ENCODE measurements around the gene CHD3.
"Not testable (repeated sequence)": the region's sequence is repeated elsewhere in the genome, so short reads cannot be mapped to it uniquely, and the experiment has no call there.

CHD3 gene

DNA sequence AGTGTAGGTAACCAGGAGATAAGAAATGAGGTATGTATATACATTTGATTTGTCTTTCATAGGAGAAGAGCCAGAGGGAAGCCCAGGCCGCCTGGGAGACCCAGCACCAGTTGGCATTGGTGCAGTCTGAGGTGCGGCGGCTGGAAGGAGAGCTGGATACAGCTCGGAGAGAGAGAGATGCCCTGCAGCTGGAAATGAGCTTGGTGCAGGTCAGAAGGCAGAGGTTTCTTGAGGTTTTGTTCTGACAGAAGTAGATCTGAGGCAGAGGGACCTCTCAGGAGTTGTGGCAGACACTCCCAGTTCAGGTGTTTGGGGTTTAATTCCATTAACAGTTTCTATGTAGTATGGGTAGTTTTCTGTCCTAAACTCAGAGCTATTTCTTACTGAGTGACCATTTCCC, 51.4 kb downstream of the CHD3 start:
- no peak for DNase-seq

DNA sequence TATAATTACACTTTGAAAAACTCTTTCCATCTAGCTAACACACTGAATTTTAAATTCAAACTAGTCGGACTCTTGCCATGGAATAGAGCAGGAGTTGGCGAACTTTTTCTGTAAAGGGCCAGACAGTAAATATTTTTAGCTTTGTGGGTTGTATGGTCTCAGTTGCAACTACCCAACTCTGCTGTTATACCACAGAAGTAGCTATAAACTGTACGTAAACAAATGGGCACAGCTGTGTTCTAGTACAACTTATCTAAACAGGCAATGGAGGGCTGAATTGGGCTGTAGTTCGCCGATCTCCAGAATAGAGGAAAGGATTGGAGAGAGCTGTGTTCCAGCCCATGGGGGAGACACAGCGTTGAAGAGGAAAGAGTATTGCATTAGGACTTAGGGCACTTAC, 52.2 kb downstream of the CHD3 start:
- DNase-seq = no peak

DNA sequence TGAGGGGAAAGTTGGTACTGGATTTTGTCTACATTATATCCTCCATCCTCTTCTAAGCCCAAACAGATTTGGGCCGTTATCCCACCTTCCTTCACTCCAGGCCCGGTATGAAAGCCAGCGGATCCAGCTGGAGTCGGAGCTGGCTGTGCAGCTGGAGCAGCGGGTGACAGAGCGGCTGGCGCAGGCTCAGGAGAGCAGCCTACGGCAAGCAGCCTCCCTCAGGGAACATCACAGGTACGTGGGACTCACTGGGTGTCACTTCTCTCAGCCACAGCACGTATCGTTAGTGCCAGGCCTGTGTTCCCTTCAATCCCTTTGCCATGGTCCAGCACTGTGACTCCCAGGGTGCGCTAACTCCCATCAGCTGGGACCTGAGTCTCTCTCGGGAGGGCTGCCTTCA, 54.7 kb downstream of the CHD3 start:
- DNase-seq = no peak

DNA sequence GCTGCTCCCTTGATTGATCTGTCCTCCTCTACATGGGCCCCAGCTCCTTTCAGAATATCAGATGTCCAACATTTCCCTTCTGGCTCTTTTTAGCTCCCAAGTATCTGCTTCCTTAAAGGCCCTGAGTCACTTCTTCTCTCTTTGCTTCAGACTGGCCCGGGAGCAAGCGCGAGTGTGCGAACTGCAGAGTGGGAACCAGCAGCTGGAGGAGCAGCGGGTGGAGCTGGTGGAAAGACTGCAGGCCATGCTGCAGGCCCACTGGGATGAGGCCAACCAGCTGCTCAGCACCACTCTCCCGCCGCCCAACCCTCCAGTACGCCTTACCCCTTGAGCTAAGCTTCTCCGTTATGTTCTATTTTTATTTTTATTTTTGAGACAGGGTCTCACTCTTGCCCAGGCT, 55.7 kb downstream of the CHD3 start:
- DNase-seq = no peak

DNA sequence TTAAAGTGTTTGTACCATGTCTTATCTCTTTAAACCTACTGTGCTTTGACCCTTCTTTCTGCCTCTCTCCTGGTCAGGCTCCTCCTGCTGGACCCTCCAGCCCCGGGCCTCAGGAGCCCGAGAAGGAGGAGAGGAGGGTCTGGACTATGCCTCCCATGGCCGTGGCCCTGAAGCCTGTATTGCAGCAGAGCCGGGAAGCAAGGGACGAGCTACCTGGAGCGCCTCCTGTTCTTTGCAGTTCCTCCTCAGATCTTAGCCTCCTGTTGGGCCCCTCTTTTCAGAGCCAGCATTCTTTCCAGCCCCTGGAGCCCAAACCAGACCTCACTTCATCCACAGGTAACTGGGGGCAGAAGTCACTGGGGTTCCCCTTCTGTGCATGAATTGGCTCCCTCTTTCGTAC, 57.1 kb downstream of the CHD3 start:
- DNase-seq = no peak

DNA sequence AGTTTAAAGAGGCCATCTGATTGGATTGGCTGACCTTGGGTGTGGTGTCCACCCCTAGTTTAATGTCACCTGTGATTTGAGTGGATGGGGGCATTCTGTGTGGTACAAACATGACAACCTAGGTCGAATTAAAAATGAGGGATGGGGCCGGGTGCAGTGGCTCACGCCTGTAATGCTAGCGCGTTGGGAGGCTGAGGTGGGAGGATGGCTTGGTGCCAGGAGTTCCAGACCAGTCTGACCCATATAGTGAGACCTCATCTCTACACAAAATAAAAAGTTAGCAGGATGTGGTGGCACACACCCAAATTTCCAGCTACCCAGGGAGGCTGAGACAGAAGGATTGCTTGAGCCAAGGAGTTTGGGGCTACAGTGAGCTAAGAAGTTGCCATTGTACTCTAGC, 57.9 kb downstream of the CHD3 start:
- DNase-seq = no peak

DNA sequence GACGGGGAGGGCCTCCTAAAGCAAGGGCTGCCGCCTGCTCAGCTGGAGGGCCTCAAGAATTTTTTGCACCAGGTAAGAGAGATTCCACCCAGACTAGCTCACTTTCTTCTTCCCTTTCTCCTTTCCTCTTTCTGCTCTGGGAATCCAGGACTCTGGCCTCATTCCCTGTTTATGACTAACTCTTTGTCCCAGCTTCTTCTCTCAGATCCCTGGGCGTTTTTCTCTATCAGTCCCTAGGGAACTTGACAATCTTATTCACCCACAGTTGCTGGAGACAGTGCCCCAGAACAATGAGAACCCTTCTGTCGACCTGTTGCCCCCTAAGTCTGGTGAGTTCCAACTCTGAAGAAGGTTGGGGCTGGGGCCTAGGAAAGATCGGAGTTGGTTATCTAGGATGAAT, 59.1 kb downstream of the CHD3 start:
- DNase-seq = no peak

DNA sequence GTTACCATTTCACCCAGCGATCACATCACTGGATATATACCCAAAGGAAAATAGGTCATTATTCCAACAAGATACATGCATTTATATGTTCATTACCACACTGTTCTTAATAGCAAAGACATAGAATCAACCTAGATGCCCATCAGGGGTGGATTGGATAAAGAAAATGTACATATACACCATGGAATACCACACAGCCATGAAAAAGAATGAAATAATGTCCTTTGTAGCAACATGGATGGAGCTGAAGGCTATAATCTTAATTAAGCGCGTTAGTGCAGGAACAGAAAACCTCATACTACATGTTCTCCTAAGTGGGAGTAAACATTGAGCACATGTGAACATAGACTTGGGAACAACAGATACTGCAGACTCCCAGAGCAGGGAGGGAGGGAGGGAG, 62.0 kb downstream of the CHD3 start:
- no peak for DNase-seq

DNA sequence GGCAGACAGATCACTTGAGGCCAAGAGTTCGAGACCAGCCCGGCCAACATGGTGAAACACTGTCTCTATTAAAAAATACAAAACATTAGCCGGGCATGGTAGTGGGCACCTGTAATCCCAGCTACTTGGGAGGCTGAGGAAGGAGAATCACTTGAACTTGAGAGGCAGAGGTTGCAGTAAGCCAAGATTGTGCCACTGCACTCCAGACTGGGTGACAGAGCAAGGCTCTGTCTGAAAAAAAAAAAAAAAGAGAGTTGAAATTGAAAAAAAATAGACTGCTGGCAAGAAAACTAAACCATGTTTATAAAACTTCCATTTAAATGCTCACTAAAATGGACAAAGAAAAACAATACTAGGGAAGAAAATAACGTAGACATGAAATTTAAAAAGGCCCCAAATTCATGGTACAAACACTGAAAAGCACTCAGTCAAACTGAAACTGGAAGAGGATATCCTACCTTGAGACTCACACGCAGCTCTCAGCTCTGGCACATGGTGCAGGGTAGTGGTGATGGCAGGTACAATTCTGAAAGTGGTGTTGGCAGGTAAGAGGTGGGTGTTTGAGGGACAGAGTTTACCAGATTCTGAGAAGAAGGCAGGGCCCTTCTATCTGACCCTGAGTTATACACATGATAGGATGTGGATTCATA, 62.7 kb downstream of the CHD3 start:
- DNase-seq = no peak

DNA sequence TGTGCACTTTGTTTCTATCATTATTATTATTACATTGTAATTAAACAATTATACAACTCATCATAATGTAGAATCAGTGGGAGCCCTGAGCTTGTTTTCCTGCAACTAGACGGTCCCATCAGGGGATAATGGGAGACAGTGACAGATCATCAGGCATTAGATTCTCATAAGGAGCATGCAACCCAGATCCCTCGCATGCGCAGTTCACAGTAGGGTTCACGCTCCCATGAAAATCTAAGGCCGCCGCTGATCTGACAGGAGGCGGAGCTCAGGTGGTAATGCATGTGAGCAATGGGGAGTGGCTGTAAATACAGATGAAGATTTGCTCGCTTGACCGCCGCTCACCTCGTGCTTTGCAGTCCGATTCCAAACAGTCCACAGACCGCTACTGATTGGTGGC, 64.7 kb downstream of the CHD3 start:
- not testable (repeated sequence) for DNase-seq

DNA sequence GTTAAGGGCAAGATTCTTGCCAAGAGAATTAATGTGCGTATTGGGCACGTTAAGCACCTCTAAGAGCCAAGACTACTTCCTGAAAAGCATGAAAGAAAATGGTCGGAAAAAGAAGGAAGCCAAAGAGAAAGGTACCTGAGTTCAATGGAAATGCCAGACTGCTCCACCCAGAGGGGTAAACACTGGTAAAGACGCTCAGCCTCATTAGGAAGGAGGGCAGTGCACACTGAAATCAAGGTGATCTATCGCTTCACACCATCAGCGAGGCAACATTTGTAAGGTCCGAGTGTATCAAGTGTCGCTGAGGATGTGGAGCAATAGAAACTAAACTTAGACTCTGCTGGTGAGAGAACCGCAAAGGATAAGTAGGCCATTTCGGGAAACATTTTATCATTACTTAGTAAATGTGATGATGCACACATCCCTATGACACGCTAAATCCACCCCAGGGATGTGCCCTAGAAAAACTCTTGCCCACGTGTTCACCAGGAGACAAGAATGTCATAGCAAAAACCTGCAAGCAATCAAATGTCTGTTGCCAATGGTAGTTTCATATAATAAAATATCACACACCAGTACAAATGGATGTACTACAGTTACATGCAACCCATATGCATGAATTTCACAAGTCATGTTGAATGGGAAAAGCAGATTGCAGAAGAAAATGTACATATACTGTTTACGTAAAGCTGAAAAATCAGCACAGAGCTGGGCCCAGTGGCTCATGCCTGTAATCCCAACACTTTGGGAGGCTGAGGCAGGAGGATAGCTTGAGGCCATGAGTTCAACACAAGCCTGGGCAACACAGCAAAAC, 67.0 kb downstream of the CHD3 start:
- no peak for DNase-seq

DNA sequence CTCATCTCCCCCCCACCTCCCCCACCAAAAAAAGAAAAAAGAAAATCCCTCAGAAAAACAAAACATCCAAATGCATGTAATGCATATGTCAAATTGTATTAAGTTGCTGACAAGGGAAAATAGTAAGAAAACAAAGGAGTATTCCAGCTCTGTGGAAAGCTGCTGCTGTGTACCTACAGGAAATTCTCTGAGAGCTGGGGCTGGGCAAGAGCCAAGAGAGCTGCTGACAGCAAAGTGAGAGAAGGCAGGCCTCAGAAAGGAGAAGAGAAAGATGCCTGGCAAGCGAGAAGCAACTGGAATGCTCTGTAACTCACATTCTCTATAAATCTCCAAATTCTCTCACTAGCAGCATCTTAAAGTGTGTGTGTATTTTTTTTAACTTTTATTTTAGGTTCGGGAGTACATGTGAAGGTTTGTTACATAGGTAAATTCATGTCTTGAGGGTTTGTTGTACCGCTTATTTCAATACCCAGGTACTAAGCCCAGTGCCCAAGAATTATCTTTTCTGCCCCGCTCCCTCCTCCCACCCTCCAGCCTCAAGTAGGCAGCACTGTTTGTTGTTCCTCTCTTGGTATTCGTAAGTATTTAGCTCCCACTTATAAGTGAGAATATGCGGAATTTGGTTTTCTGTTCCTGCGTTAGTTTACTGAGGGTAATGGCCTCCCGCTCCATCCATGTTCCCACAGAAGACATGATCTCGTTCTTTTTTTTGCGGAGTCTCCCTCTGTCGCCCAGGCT, 67.8 kb downstream of the CHD3 start:
- DNase-seq = no peak

DNA sequence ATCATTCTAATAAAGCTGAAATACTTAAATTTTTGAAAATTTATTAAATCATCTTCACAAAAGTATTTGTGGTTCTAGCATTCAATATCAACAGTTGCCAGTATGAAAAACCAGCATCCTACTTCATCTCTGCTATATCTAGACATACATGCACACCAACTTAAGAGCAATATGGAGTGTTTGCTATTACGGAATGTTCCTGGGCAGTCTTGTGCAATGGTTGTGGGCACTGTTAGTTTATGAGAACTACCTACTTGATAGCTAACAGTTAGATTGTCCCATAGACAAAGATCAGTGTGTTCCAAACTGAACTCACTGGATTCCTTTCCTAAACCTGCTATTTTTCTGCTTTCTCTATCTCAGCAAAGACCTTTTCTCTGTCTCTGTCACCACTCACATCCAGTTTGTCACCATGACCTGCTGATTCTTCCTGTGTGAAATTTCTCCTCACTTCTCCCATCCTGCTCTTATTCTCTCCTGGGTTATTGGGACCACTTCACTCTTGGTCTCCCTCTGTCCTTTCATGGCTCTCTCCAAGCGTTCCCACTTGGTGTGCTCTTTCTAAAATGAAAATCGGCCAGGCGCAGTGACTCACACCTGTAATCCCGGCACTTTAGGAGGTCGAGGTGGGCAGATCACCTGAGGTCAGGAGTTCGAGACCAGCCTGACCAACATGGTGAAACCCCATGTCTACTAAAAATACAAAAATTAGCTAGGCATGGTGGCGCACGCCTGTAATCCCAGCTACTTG, 71.1 kb downstream of the CHD3 start:
- DNase-seq = no peak

DNA sequence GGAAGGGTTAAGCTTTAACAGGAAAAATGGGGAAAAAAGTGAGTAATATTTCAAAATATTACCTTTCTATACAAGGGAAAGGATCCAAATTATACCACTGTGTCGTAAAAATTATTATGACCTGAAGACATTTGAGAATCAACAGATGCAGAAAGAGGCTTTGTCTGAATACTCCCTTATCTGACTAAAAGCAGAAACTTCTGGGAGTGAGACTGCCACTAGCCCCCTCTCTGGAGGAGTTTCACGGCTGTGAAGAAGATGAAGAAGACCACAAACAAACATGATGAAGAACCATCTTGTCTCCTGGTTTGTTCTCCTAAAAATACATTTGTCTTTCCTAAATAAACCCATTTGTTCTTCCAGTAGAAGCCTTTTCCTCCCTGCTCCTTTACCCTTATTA, 72.8 kb downstream of the CHD3 start:
- no peak for DNase-seq
